GM10266 (cell line): ENCODE measurements around the gene PRICKLE3.

Experiments
- DNase-seq: peaks from one replicate; pipeline ENCODE4 v3.0.0; 2012; ENCODE audit errors: extremely low spot score
- CTCF ChIP-seq: IDR thresholded peaks from 2 replicates; pipeline ENCODE4 v1.5.1; 2012; ENCODE audit warnings: mild to moderate bottlenecking, low read depth; ENCODE audit not compliant: control insufficient read depth, insufficient read depth; ENCODE audit errors: missing control alignments

PRICKLE3 gene

GRCh38 chrX:49214996-49215526 is 28.9 kb upstream of the PRICKLE3 start:
- DNase-seq: no peak
- no peak for TF ChIP-seq CTCF

- TF ChIP-seq CTCF: no peak
- no peak for DNase-seq
Measured at GRCh38 chrX:49214416-49214815, 28.2 kb upstream of the PRICKLE3 start.

GRCh38 chrX:49212861-49213260 is 26.7 kb upstream of the PRICKLE3 start:
- DNase-seq: no peak
- no peak for TF ChIP-seq CTCF

GRCh38 chrX:49212209-49212608 is 26.0 kb upstream of the PRICKLE3 start:
- TF ChIP-seq CTCF: no peak
- no peak for DNase-seq

GRCh38 chrX:49211074-49211473 is 24.9 kb upstream of the PRICKLE3 start:
- TF ChIP-seq CTCF: no peak
- DNase-seq: no peak

- no peak for DNase-seq
- no peak for TF ChIP-seq CTCF
Measured at GRCh38 chrX:49210406-49210805, 24.2 kb upstream of the PRICKLE3 start.

- DNase-seq: no peak
- TF ChIP-seq CTCF: no peak
Measured at GRCh38 chrX:49209434-49210251, 23.5 kb upstream of the PRICKLE3 start.
